Stimulated activated naive CD4-positive, alpha-beta T cell (primary cell): ENCODE measurements around the gene GPC4.

Experiments used
- DNase-seq, 6 experiments: peaks; one replicate each; lab custom pipeline; 2025; lab: John Stamatoyannopoulos, UW

GPC4 gene

DNA sequence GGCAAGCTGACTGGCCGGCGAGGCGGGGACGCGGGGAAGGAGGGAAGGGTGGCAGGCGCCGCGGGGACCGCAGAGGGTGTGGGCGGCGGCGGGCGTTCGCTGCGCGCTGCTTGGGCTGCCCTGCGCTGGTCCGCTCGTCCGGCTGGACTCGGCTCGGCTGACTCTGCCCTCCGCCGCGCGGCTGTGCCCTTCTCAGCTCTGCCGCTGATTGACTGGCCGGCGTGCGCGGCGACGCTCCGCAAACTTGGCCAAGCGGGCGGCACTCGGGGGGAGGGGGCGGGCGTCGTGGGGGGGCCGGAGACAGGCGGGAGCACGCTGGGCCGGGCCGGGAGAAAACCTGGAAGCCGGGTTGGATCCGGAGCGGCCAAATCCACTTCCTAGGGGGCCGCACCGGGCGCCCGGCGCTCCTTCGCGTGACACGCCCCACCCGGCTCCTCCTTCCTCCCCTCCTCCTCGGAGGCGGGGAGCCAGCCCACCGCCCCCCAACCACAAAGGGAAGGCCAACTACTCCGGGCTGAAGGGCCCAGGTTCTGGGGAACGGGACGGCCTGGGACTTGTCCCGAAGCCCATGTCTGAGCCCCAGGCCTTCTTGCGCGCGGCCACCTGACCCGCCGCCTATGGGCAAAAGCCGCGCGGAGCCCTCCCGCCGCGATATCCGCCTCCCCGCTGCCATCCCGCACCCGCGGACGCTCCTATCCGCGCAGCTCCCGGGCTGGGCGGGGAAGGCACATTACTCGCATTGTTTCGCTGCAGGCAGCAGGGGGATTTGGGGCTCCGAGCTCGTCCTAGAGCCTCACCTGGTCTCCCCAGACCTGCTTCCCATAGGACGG lies at the start of gene GPC4:
GPC4 (minus strand) TSS at position 214 of the 830 bp plus-strand sequence. CDS start 524 bp downstream, outside the sequence.
- DNase-seq = no peak

DNA sequence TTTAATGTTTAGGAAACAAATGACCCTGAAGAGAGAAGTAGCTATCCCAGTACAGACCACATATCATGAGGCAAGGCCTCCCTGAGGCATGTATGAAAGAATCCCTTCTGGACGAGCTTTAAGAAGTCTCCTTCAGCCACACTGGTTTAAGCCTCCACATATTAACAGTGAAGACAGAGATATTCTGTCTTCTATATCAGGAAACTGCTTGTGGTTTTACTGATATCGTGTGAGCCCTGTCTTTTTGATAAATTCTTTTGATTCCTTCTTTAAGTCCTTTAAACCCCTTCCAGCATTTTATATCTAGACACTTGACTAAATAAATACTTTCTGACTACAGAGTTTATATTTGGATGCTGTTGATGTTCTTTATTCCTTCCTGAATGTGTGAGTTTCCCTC lies 45.9 kb upstream of the GPC4 start:
- no peak for DNase-seq

DNA sequence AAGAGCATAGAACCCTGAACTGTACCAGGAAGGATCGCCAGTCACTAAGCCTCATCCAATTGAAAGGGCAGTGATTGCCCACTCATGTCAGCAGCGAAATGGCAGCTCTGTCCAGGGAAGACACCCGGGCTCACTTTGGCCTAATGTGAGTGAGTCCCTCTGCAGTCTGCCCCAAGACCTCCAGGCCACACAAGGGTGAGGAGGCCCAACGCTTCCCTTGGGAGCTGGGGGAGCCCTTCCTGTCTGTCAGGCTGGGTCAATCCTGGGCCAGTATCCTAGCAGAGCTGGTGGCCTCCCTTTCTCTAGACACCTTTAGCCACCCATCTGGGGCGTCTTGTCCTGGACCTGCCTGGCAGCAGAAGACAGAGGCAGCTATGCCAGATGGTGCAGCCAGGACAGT lies 39.6 kb upstream of the GPC4 start:
- DNase-seq = no peak

DNA sequence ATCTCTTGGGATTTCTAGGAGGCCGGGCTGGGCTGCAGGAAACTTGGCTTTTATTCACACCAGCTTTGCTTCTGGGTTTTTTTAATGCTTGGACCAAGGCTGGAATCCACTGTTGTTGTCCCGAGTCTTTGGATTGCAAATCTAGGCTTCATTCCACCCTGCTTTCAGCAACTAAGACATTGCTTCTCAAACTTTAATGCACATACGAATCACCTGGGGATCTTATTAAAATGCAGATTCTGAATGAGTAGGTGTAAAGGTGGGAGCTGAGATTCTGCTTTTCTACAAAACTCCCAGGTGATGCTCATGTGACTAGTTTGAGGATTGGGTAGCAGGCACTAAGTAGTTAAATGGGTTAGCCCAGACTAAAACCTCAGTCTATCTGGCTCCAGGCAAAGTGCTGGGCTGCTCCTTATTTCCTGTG lies 39.2 kb upstream of the GPC4 start:
- DNase-seq = no peak

DNA sequence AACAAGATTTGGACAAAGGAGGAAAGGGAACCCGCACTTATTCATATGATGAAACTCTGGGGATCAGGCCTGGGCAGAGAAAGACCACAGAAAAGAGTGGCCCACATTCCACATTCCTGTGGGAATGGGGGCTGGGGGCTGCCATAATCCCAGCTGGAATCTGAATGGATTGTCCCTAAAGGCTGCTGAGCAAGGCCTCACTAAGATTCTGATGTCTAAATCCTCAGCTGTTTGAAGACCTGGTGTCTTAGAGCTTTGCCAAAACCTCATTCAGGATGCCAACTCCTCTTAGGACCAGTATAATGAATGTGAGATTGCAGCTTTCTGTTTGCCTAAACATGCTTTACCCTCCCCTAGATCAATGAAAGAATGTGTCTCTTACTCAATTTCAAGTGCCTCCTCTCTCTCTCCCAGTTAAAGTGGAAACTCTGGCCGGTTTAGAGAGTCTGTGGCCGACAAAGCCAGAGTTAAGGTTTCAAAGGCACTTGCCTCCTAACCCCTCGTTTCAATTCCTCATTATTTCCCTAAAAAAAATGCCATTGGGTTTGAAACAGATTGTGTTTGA lies 33.3 kb upstream of the GPC4 start:
- no peak for DNase-seq

DNA sequence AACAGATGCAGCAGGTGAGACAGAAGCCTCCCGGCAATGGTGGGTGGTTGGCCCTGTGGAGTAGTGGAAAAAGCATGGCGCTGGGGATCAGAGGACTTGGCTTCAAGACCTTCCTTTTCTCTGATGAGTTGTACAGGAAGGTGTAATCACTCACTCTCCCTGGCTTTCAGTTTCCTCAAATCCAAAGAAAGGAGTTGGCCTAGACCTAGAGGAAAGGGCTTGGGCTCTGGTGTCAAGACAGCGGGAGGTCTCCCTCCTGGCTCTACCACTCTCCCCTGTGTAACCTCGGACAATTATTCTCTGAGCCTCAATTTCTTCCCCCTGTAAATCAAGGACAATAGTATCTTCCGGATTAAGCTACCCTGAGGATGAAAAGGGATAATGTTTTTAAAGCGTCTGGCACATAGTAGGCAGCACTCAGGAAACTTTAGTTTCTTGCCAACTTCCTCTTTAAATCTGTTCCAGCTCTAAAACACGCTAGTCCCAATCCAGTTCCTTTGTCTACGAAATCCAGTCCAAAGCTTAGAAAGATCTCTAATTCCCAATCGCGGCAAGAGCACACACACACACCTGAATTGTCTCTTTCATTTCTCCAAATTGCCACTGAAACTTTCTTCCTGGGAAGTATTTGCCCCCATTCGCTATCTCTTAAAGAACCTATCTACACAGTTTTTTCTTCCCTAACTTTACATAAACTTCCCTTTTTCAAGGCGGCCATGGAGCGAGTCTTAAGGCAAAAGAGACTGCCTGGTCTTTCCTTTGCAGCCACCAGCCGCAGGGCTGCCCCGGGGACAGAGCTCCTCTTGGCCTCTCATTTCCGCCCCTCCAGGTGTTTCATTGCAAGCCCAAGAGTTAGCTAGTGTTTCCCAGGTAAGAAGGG lies 29.9 kb upstream of the GPC4 start:
- no peak for DNase-seq

DNA sequence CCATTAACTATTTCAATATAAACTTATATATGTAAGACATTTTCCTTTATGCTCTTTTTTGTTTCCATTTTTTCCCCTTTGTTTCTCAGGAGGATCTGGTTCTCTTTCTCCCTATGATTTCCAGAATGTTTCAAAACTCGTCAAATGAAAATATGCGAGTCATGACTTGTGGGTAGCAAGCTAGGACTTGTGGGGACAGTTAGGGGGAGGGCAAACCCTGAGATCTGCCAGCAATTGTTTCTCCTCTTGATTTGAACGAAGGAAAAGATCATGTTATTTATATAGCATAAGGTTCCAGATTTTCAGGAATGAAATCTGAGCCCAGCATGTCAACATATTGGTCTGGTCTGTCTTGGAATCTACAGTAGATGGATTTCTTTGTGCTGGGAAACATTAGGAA lies 28.9 kb upstream of the GPC4 start:
- no peak for DNase-seq

DNA sequence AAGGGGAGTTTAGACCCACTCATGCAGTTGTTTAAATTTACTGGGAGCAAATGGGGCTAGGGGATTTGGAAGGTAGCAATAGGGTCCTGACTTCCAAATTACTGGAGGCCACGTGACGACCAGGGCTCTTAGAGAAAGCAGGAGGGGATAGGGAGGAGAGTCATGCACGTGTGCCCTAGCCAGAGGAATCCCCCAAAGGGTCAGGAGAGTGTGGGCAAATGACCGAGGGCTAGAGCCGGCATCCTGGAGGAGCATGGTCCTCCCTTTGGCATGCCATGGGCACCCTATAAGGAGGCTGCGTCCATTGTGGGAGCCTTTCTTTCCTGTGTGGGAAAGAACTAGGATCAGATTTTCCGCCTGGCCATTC lies 25.5 kb upstream of the GPC4 start:
- DNase-seq = no peak

DNA sequence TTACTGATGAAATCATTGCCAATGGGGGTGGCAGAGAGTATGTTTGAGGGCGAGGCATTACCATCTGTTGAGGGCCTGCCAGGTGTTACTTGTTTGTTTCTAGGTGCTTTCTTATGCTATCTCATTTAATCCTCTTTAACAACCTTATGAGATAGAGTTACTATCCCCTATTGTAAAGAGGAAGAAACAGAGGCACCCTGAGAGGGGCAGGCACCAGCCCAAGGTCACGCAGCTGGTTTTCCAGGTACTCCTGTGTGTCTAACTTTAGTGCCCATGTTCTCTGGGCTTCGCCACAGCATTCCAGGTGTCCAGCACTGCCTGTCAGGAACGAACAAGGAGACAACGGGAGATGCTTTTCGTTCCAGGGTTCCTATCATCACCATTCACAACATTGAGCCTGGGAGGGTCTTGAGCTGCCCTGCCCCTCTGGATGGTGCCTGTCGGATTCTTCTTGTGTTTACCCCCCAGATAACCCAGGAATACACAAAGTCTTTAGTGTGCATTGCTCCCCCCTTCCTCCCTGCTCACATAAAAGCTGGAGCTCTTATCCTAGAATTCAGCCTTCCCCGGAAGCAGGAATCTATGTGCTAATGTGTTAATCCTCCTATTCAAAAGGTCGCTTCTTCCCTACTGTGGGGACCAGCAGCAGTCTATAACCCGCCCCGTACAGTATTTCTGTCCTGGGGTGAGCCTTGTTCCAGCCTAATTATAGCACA lies 24.9 kb upstream of the GPC4 start:
- no peak for DNase-seq

DNA sequence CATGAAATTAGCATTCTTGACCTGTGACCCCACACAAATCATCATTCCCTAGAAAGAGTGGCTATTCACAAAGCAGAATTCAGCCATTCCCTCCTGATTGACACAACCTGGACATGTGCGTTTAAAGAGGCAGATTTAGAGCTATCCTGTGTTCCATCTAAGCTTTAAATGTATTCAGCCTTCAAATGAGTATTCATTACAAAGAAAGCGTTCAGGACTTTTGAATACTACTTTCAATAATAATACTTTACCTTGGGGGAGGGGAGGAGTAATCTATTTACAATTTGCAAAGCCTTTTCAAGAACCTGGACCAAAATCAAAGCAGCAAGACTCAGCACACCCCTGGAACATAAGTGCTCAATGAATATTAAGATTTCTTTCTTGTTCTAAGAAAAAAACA lies 22.5 kb upstream of the GPC4 start:
- no peak for DNase-seq

DNA sequence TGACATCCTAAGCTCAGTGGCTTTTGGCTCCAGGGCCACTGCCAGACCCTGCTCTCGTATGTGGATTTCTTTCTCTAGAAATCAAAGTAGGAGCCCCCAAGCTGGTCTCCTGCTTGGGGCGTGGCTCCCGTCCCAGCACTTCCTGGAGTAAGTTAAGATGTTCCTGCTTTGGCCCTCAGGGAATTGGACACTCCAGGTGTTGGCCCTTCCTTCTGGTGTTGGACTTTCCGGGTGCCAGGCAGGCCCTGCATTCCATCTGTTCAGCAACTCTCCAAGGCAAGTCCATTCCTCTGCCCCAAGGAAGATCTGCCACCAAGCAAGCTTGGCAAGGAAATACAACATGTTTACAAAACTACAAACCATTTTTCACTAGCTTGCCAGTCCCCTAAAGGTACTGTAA lies 22.1 kb upstream of the GPC4 start:
- DNase-seq = no peak

DNA sequence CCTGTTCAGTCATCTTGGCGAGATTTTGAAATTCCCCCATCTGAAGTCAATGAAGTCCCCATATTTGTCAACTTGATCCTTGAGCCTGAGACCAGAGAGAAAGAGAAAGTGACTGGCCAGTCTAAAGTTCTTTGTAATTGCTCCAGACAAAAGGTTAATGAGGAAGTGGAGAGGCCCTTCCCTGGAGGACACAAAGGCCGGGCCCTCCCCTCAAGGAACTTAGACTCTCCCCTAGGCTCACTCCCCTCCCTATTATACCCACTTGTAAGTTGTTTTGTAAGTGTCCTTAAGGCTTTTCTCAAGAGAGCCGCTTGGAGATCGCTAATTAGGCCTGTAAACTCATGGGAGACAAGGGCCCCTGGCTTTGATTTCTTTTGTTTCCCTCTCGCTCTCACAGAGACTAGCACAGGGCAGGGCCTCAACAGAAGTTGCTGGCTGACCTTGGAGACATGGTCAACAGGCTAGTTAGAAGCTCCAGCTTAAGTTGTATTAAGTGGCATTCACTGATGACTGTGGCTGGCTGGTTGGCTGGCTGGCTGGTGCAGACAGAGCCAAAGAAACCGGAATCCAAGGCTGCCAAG lies 20.3 kb upstream of the GPC4 start:
- DNase-seq = no peak

DNA sequence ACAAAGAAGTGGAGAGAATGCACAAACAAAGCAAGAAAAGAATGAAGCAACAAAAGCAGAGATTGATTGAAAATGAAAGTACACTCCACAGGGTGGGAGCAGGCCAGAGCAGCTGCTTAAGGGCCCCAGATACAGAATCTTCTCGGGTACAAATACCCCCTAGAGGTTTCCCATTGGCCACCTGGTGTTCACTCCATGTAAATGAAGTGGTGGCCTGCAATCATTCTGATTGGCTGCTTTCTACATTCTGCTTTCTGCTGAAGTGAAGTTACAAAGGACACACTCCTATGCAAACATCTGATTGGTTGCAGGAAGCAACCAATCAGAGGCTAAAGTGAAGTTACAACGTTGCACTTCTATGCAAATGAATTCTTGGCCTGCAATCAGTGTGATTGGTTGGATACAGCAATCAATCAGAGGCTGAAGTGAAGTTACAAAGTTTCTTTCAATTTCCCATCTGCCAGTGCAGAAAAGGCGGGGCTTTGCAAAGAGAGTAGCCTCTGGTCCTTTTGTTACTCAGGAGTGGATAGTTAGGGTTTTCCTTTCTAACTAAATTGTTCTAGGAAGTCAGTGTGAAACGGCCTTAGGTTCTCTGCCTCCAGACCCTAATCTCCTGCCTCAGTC lies 19.0 kb upstream of the GPC4 start:
- no peak for DNase-seq

DNA sequence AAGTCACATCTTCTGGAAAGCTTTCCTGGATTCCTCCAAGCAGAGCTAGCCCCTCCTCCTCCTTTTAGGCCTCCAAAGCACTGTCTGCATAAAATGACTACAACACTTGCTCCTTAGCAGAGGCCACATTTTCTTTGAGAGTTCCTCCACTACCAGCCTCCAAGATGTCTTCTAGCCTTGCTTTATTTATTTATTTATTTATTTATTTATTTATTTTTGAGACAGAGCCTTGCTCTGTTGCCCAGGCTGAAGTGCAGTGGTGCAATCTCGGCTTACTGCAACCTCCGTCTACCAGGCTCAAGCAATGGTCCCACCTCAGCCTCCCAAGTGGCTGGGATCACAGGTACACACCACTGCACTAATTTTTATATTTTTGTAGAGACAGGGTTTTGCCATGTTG lies 4.6 kb upstream of the GPC4 start:
- no peak for DNase-seq

DNA sequence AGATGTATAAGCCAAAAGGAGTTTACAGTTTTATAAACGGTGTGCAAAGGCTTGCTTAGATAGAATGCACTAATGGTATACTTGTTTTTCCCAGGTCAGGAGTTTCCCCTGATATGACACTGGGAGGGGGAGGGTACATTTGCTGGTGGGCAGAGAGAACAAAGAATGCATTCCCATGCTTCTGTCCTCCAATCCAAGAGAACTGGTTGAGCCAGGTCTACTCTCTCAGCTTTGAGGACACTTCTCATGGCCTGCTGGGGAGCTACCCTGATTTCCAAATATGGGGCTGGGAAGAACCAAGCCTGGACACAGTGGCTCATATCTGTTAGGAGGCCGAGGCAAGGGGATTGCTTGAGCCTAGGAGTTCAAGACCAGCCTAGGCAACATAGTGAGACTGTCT lies 3.3 kb upstream of the GPC4 start:
- DNase-seq = no peak

DNA sequence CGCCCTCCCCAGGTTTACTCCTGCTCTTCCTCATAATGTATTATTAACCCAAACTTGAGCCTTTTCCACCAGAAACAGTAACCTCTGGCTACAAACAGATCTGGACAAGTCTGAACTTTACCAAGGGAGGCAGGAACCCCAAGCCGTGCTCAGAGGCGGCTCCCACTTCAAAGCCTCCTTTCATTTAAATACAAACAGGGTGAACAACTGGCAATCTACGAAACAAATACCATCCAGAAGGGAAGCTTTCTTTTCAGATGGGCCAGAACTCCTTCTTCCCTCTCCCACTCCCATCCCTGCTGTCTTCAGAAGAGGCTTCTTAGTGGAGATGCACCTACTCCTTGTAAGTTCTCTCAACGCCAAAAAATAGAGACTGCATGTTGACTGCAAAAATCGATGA lies 2.1 kb upstream of the GPC4 start:
- no peak for DNase-seq

DNA sequence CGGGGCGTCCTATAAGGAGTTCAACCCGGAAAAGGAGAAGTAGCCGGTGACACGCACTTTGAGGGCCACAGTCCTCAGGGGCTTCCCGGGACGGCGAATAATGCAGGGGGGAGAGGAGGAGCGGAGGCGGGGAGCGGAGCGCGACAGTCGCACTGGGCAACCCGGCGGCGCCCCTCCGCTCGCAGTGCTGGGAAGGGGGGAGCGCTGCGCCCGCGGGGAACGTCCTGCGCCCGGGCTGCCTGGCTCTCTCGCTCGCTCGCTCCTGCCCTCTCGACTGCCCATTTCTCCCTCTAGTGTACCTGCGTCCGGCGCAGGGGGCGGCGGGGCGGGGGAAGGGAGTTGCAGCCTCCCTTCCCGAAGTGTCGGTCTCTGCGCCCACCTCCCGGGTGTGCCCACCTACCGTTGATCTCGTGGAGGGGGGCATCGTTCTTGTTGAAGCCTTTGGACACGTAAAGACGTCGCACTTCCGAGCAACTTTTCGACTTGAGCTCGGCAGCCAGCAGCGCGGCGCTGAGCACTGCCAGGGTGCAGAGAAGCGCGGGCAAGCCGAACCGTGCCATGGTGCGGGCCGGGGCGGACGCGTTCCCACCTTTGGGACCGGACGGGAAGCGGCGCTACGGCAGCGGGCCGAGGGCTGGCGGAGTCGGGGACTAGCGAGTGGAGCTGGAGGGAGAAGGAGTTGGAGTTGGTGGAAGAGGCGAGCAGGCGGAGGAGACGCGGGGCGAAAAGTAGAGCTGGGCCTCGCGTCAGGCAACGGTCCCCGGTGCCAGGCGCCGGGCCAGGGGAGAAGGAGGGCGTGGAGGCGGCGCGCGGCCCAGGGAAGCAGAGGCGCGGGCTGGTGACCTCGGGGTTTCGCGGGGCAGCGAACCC lies 648 bp downstream of the GPC4 start:
- DNase-seq = no peak

DNA sequence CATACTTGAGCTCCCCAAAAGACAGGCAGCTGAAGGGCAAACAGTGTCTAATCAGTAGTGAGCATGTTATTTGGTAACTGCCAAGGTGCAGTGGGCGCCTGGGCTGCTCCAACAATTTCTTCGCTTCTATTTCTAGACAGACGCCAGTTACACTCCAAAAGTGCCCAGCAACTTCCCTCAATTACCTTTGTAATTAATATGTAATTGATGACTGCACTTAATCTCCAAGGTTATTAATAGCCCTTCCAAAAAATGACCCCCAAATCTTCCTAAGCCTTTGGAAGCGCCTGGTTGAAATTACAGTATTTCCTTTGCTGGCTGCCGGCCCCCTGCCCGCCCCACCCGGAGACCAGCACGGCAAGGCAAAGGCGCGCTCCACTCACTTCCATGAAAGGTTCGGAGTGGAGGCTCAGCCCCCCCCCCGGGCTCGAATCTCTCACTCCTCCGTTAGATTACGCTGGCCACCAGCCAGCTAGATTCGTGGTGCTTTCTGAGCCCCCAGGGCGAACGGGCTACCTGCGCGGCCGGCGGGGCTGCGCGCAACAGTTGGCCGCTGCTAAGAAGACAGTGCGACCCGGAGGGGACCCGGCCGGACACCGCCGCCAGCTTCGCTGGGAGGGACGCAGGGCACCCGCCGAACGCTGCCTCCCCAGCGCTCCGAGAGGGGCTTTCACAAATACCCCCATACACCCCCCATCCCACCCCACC lies 1.9 kb downstream of the GPC4 start:
- no peak for DNase-seq

DNA sequence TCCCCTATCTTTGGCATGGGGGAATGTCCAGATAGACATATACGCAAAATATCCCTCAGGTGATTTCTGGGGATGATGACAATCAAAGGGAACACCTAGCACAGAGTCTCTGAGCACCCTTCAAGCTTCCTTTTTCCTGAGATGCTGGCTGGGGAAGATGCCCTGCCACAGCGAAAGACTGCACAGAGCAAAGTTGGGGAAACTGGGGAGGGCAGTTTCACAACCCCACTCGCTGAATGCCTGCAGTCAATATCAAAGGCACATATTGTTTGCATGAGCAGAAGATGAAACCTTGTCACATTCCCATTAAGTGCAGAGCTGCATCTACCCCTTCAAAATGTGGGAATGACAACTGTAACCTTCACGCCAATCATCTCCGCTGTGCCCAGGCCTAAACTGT lies 2.6 kb downstream of the GPC4 start:
- no peak for DNase-seq

DNA sequence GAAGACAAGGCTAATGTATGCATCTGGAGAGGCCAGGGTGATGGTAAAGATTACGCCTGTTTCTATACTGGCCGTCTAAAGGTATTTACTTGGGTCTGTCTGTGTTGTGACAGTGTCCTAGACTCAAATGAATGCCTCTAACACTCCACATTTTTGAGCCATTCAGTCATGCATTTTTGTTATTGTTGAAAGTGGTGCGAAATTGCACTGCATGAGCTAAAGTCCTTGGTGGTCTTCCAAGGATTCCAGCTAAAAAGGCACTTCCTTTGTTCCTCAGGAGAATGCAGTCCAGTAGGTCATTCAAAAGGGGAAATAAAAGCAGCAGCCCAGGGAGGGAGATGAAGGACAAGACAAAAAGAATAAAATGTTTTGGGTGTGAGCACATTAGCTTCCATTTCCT lies 3.0 kb downstream of the GPC4 start:
- no peak for DNase-seq
